Liver (tissue), 9 donors: ENCODE measurements around the gene ERC2. TPM values are rescaled to one million over a fixed set of nuclear protein-coding genes. Genes with fewer than 3 reads are reported as not detected.

ENCODE experiments used
- DNase-seq: peaks from one replicate; pipeline ENCODE4 v3.0.0-alpha.2; 2017; ENCODE audit warnings: low spot score
- H3K27ac ChIP-seq, 2 donors: one replicate each; pipeline ENCODE4 v1.7.0; 2013; ENCODE audit warnings: inconsistent platforms in 2 of 2, low read length in 2 of 2, control low read depth in 1 of 2, low read depth in 1 of 2, mild to moderate bottlenecking in 1 of 2
- H3K27me3 ChIP-seq, 4 donors: one replicate each; pipeline versions ENCODE4 v1.6.1 to v1.7.0; 2013; ENCODE audit warnings: low read length in 3 of 4, inconsistent platforms in 1 of 4, mild to moderate bottlenecking in 1 of 4, moderate library complexity in 1 of 4; ENCODE audit not compliant: control insufficient read depth in 4 of 4, insufficient read depth in 4 of 4
- H3K36me3 ChIP-seq, 4 donors: one replicate each; pipeline versions ENCODE4 v1.6.1 to v1.7.0; 2013; ENCODE audit warnings: low read length in 3 of 4, mild to moderate bottlenecking in 3 of 4, low read depth in 1 of 4, moderate library complexity in 1 of 4; ENCODE audit not compliant: control insufficient read depth in 4 of 4, insufficient read depth in 3 of 4
- H3K4me1 ChIP-seq, 4 donors: one replicate each; pipeline versions ENCODE4 v1.6.1 to v1.7.0; 2013; ENCODE audit warnings: low read length in 3 of 4, mild to moderate bottlenecking in 3 of 4, moderate library complexity in 1 of 4; ENCODE audit not compliant: control insufficient read depth in 4 of 4, insufficient read depth in 4 of 4
- H3K4me3 ChIP-seq, 3 donors: one replicate each; pipeline versions ENCODE4 v1.6.1 to v1.7.0; 2013; ENCODE audit warnings: low read length in 3 of 3, control low read depth in 1 of 3, low read depth in 1 of 3, mild to moderate bottlenecking in 1 of 3
- H3K9ac ChIP-seq, 2 donors: one replicate each; pipeline ENCODE4 v1.7.0; 2013; ENCODE audit warnings: low read length in 2 of 2, mild to moderate bottlenecking in 2 of 2, moderate library complexity in 2 of 2, control low read depth in 1 of 2, low read depth in 1 of 2
- H3K9me3 ChIP-seq, 4 donors: one replicate each; pipeline versions ENCODE4 v1.6.1 to v1.7.0; 2013; ENCODE audit warnings: low read length in 3 of 4; ENCODE audit not compliant: control insufficient read depth in 4 of 4
- ATF3 ChIP-seq: IDR thresholded peaks from 2 replicates; pipeline ENCODE4 v1.6.1; 2016; ENCODE audit warnings: antibody characterized with exemption
- CTCF ChIP-seq: fragments of 150-350 bp; IDR thresholded peaks from 2 replicates; pipeline ENCODE4 v1.5.1; 2017; ENCODE audit warnings: improper control_type of control experiment, low read depth, low read length; ENCODE audit not compliant: missing input control
- EGR1 ChIP-seq, 2 donors: IDR thresholded peaks; 2 replicates each; pipeline ENCODE4 v1.6.1; 2016 to 2018; ENCODE audit warnings: antibody characterized with exemption in 2 of 2, low read depth in 2 of 2
- FOXA1 ChIP-seq: IDR thresholded peaks from 2 replicates; pipeline ENCODE4 v1.6.1; 2016; ENCODE audit warnings: antibody characterized with exemption
- FOXA2 ChIP-seq: IDR thresholded peaks from 2 replicates; pipeline ENCODE4 v1.6.1; 2016; ENCODE audit warnings: antibody characterized with exemption
- GABPA ChIP-seq, 2 donors: IDR thresholded peaks in 1 of 2; conservative IDR thresholded peaks in 1 of 2; 2 replicates each; pipeline ENCODE4 v1.6.1; 2016; ENCODE audit warnings: antibody characterized with exemption in 2 of 2, mild to moderate bottlenecking in 1 of 2, moderate library complexity in 1 of 2
- HNF4A ChIP-seq, 2 donors: conservative IDR thresholded peaks; 2 replicates each; pipeline ENCODE4 v1.6.1; 2016; ENCODE audit warnings: antibody characterized with exemption in 2 of 2, mild to moderate bottlenecking in 2 of 2
- HNF4G ChIP-seq: IDR thresholded peaks from 2 replicates; pipeline ENCODE4 v1.6.1; 2016; ENCODE audit warnings: antibody characterized with exemption
- JUND ChIP-seq, 2 donors: IDR thresholded peaks; 2 replicates each; pipeline ENCODE4 v1.6.1; 2016; ENCODE audit warnings: antibody characterized with exemption in 2 of 2
- NR2F2 ChIP-seq: IDR thresholded peaks from 2 replicates; pipeline ENCODE4 v1.6.1; 2016; ENCODE audit warnings: antibody characterized with exemption
- RAD21 ChIP-seq, 2 donors: IDR thresholded peaks; 2 replicates each; pipeline ENCODE4 v1.6.1; 2016; ENCODE audit warnings: antibody characterized with exemption in 2 of 2, mild to moderate bottlenecking in 2 of 2
- REST ChIP-seq: IDR thresholded peaks from 2 replicates; pipeline ENCODE4 v1.6.1; 2016; ENCODE audit warnings: antibody characterized with exemption, mild to moderate bottlenecking
- RXRA ChIP-seq, 2 donors: IDR thresholded peaks; 2 replicates each; pipeline ENCODE4 v1.6.1; 2017 to 2018; ENCODE audit warnings: antibody characterized with exemption in 2 of 2, mild to moderate bottlenecking in 1 of 2
- SP1 ChIP-seq: IDR thresholded peaks from 2 replicates; pipeline ENCODE4 v1.6.1; 2018; ENCODE audit warnings: antibody characterized with exemption, mild to moderate bottlenecking
- YY1 ChIP-seq: IDR thresholded peaks from 2 replicates; pipeline ENCODE4 v1.6.1; 2016; ENCODE audit warnings: antibody characterized with exemption, mild to moderate bottlenecking
- WGBS: extraction: QIAGEN DNeasy Blood & Tissue Kit; methylation state at CpG from one replicate; pipeline ENCODE4 v1.1.7; 2013; 5-methylcytosine and 5-hydroxymethylcytosine counted together
- polyA plus RNA-seq, 2 donors: library from polyadenylated mRNA; stranded (reverse) in 1 of 2; unstranded in 1 of 2; fragments of 200-250 nt in 1 of 2; fragments of >200 nt in 1 of 2; fragmentation: Nextera tagmentation in 1 of 2; extraction: Ambion mirVana in 1 of 2; gene quantifications; one replicate each; pipeline versions ENCODE4 v1.2.1 to v1.2.3, GENCODE V29; 2013 to 2015
- total RNA-seq, 2 donors: library from RNA; depleted of rRNA; stranded (reverse); fragments of >200 nt; gene quantifications; one replicate each; pipeline ENCODE4 v1.2.3, GENCODE V29; 2014
- TF ChIP-seq, protein P1 (sequence below): IDR thresholded peaks from 2 replicates; pipeline ENCODE4 v1.6.1; 2016; ENCODE audit warnings: antibody characterized with exemption
- TF ChIP-seq, protein P2 (sequence below): IDR thresholded peaks from 2 replicates; pipeline ENCODE4 v1.6.1; 2016; ENCODE audit warnings: antibody characterized with exemption
- donor health status: healthy.
- donor health status: healthy.
- donor health status: healthy.
- donor health status: healthy.
- donor health status: healthy.

The ERC2 gene
- total and polyA plus RNA-seq, 4 donors, result 0.14 to 0.25 TPM; not detected in 2

DNA sequence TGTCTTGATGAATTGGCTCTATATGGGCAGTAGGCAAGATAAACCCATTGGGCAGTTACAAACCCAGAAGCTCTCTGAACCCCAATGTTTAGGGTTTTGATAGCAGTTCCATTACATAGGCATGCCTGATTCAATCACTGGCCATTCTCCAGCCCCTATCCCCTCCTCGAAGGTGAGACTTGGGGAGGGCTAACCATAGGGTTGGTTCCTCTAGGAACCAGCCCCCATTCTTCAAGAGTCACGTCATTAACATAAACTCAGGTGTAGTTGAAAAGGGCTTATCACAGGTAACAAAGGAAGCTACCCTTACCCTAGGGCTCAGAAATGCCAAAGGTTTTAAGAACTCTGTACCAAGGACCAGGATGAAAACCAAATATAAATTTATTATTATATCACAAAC is 353.1 kb downstream of the ERC2 start:
- Histone ChIP-seq H3K9me3 (peaks cover 2 to 15% (median 5%) of the 10 kb centered on the region in 4 donors), H3K9ac (no peak overlapping the region), H3K27me3 (peaks cover 0 to 4% (median 0%) of the 10 kb centered on the region in 4 donors), H3K36me3 (no peaks in the 10 kb centered on the region), H3K4me1 (no peaks in the 10 kb centered on the region), H3K27ac (no peak overlapping the region), H3K4me3 (no peak overlapping the region)
- no peak for DNase-seq
- TF ChIP-seq, protein P1, sequence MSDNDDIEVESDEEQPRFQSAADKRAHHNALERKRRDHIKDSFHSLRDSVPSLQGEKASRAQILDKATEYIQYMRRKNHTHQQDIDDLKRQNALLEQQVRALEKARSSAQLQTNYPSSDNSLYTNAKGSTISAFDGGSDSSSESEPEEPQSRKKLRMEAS, result no peak
- TF ChIP-seq HNF4A (conservative IDR thresholded peaks at IDR 0.05) (no peak), EGR1 (IDR thresholded peaks at IDR 0.05; ENCODE audit: low read depth in 2 of 2) (no peak), CTCF (no peak), NR2F2 (no peak), HNF4G (no peak), FOXA2 (no peak), SP1 (no peak), FOXA1 (no peak), JUND (IDR thresholded peaks at IDR 0.05) (no peak), REST (no peak), RXRA (IDR thresholded peaks at IDR 0.05) (no peak), ATF3 (no peak), RAD21 (IDR thresholded peaks at IDR 0.05) (no peak), GABPA (IDR thresholded peaks at IDR 0.05 in 1 of 2, conservative IDR thresholded peaks at IDR 0.05 in 1 of 2) (no peak)
- TF ChIP-seq, protein P2, sequence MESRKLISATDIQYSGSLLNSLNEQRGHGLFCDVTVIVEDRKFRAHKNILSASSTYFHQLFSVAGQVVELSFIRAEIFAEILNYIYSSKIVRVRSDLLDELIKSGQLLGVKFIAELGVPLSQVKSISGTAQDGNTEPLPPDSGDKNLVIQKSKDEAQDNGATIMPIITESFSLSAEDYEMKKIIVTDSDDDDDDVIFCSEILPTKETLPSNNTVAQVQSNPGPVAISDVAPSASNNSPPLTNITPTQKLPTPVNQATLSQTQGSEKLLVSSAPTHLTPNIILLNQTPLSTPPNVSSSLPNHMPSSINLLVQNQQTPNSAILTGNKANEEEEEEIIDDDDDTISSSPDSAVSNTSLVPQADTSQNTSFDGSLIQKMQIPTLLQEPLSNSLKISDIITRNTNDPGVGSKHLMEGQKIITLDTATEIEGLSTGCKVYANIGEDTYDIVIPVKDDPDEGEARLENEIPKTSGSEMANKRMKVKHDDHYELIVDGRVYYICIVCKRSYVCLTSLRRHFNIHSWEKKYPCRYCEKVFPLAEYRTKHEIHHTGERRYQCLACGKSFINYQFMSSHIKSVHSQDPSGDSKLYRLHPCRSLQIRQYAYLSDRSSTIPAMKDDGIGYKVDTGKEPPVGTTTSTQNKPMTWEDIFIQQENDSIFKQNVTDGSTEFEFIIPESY, result no peak
- 69% methylated on average over 2 of the region's 2 CpGs for WGBS

DNA sequence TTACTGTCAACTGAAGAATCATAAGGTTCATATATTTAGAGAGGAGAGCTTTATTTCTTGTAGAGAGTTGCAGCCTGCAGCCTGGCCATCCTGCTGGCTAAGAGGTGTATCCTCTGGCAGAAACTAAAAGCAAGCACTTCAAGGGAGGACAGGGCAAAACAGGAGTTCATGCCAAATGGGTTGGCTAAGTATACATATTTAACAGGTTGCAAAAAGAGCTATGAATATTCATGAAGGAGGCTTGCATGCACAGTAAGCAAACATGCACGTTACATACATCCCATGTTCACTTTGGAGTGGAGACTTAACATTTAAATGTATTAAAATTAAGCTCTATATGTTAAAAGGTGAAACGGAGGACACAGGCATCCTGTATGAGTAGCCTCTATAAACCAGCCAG is 354.4 kb downstream of the ERC2 start:
- Histone ChIP-seq H3K4me1 (no peaks in the 10 kb centered on the region), H3K36me3 (no peaks in the 10 kb centered on the region), H3K4me3 (no peak overlapping the region), H3K9me3 (peaks cover 2 to 15% (median 5%) of the 10 kb centered on the region in 4 donors), H3K27ac (no peak overlapping the region), H3K27me3 (peaks cover 0 to 4% (median 1%) of the 10 kb centered on the region in 4 donors), H3K9ac (no peak overlapping the region)
- TF ChIP-seq FOXA1 (no peak), SP1 (no peak), FOXA2 (no peak), GABPA (IDR thresholded peaks at IDR 0.05 in 1 of 2, conservative IDR thresholded peaks at IDR 0.05 in 1 of 2) (no peak), EGR1 (IDR thresholded peaks at IDR 0.05; ENCODE audit: low read depth in 2 of 2) (no peak), REST (no peak), JUND (IDR thresholded peaks at IDR 0.05) (no peak), YY1 (no peak), RXRA (IDR thresholded peaks at IDR 0.05) (no peak)
- TF ChIP-seq, protein P1, result no peak
- 71% methylated on average over 2 of the region's 2 CpGs for WGBS
- DNase-seq, result no peak
